Activated CD8-positive, alpha-beta memory T cell treated with anti-CD3 and anti-CD28 coated beads, Interleukin-2, amount 50 U/mL, for 4 hours (primary cell): ENCODE results near the gene BTNL2.
"Not testable (repeated sequence)": the region's sequence is repeated elsewhere in the genome, so short reads cannot be mapped to it uniquely, and the experiment has no call there.

Experiments used
- DNase-seq: peaks from one replicate; pipeline ENCODE4 v3.0.0-alpha.2; 2020

Gene BTNL2

DNA sequence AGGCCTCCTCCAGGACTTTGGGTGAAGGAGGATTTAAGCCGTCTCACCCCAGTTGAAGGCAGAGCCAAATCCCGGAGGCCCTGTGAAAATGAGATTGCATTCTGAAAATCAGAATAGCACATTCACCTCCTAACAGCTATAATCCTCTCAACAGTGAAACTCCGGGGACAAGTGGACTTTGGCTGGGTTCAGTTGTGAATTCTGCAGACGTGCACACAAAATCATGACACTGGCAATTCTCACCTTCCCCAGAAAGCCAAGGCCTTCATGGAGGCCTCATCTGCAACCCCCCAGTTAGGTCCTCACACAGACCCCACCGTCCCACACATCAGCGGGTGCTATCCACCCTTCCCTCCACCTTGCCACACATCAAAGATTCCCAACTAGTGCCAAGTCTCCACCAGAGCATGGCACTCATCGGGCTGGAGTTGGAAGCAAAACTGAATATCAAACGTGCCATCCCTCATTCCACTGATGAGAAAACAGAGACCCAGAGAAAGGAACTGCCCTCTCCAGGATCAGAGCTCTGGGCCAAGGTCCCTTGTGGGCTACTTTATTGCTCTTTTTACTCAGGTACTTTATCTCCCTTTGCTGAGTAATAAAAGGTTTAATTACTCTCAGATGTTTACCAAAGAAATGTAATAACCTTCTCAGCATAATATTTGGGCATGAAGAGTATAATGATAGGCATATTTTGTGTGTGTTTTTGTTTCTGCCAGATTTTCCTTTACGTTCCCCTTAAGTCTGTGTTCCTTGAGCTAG lies 4.8 kb upstream of the BTNL2 start:
- no peak for DNase-seq

DNA sequence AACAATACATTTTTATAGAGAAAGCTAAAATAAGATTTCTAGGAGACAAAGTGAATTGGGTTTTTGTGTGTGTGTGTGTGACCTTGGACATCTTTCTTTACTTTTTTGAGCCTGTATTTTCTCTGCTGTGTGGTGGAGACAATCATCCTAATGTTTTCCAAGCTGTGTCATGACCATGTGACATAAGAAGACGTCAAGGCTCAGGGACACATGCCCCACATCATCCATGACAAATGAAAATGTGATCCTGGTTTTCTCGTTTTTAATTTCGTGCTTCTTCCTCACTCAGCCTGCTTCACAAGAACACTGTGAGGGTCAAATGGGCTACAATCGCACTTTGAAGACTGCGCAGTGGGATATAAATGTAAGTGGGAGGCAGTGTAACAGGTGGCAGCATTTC lies 3.9 kb upstream of the BTNL2 start:
- no peak for DNase-seq

DNA sequence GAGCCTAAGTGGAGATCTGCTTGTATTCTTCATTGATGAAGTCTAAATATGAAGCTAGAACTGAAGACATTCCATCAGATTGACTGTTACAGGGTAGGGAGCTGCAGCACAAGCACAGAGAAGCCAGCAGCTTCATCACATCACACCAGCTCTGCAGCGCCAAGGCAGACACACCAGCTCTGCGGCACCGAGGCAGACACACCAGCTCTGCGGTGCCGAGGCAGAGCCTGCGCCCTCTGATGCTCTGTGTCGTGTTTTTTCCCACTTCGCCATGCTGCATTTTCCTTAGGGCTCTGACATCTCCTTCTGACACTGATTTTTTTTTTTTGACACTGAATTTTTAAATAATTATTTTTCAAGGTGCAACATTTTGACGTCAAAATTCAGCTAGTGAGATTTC lies 784 bp downstream of the BTNL2 start:
- DNase-seq, result no peak

DNA sequence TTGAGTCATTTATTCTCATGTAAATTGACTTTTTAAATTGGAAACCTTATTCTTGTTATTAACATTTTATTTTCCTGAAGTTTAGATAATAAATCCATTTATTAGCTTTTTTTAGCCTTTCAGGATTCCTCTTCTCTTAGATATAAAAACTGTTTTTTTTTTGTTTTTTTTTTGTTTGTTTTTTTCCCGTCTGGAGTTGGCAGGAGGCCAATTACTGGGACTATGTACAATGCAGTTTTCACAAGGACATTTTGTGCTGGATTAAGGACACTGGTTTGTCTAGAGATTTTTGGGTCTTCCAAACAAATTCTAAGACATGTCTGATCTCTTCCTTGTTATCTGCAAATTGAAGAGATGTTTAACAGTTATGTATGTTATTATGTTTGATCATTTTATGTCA lies 1.3 kb downstream of the BTNL2 start:
- no peak for DNase-seq

DNA sequence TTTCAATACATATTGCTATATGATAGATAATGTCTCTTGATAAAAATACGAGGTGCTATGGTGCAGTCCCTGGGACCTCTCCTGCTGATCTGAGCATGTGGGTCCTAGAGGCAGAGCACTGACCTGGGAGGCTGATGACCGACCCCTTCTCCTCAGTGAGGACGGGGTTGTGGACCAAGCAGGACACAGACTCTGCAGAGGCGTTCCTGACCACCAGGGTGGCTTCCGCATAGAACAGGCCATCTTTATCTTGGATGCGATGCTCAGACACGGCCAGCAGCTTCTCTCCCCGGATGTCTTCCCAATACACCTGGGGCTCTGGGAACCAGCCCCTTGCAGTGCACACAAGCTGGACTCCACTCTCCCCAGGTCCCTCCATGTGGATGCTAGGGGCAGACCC lies 4.2 kb downstream of the BTNL2 start:
- DNase-seq, result no peak

DNA sequence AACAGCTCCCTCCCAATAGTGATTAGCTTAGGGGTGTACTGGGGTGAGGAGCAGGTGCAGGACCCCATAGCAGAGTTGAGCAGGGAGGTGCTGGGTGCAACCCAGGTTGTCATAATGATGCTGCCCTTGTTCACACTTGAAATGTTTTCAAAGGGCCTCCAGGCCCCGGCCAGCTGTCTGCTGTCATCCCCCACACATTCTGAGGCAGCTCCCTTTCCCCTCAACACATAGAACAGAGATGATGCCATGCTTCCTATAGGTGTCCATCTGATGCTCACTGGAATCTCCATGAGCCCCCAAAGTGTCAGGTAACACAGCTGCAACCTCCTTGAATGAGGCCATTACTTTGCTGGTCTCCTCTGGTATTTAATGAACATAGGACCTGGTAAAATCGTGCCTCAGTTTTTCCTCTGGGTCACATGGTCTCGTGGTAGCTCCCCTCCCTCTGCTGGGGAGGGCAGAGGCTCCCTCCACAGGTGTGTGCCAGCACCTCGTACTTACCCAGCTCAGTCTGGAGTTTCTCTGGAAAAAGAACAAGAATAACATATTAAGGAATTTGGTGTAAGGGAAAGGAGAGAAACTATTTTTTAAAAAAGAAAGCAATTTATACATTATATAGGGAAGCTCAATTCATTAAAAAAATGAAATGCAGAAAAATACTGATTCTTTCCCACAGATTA lies 5.6 kb downstream of the BTNL2 start:
- DNase-seq, result no peak

DNA sequence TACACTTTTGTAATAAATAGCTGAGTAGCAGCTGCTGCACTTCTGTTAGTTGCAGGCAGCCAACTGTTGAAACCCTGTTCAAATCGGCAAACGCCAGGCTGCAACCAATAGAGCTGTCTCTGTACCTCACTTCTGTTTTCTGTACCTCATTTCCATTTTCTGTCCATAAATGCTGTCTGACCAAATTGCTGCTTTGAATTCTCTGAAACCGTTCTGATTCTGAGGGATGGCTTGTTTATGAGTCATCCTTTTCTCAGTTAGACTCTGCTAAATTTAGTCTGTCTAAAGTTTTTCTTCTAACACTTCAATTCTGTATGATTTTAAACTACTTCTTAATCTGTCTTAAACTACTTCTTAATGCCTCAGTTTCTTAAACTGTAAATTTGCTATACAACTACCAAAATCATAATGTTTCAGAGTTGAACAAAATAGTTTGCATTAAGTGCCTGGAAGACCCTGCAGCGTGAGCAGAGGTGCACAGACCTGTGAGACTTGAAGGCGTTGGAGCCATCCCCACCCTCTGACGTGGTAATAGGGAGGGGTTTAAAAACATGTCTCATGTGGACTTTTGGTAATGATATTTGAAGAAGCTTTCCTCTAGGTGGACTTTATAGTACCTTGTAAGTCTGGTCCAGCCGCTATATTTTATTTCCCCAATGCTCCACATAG lies 9.6 kb downstream of the BTNL2 start:
- no peak for DNase-seq

DNA sequence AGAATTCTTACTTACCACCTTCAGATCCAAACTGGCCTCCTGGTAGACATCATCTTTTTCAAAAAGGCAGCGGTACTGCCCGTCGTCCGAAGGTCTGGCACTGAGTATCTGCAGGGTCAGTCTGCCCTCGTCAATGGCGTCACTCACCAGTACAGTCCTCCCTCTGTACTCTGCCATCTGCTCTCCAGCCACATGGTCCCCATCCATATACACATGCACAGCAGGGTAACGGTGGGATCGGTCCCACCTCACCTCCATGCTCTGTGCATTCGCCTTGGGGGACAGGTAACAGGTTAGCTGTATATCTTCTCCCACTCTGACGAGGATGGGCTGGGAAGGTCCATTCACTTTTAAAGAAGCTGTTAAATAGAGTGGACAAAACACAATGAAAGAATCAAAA lies 11.0 kb downstream of the BTNL2 start:
- DNase-seq, result no peak

DNA sequence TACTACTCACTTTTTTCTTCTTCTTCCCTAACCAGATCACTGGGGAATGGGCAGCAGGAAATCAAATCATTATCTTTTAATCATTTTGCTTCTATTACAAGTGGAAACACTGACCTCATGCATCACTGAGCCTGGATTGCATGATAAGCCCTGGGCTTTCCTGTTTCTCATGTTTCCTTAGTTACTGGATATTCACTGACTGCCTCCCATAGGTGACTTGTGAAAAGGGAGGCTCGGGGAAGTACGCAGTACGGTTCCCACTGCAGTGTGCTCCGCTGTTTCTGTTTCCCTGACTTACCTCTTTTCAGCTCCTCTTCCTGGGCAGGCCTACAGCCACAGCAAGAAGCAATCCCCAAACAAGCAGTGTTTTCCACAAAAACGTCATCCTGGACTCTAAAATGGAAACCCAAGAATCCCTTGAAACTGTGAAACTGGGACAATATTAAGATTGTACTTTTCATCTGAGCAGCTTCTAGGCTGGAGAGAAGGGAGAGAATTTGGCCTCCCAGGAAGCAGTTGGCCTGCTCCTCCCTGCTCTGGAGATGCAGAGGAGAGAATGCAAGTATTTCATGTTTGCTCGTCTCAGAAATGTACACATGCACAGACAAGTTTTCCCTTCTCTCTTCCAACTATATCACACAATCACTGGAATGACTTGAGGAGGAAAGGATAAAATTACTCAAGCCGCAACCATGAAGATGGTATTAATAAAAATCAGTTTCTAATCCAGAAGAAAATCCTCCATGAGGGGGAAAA lies 13.1 kb downstream of the BTNL2 start:
- no peak for DNase-seq

DNA sequence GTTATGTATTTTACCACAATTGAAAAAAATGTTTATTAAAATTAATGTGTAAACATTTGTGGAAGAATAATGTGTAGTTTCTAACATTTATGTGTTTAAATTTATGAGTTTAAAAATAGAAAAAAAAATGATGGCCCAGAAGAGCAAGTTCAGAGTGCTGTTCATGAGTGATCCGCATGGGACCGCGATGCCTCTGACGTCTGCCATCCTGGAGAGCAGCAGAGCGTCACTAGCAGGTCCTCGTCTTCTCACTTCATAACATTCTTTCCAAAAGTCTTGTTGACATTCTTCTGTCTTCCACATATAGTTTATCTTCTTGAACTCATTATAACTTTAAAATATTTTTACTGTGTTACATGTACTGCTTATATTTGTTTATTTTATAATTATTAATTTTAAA lies 15.5 kb downstream of the BTNL2 start:
- no peak for DNase-seq

DNA sequence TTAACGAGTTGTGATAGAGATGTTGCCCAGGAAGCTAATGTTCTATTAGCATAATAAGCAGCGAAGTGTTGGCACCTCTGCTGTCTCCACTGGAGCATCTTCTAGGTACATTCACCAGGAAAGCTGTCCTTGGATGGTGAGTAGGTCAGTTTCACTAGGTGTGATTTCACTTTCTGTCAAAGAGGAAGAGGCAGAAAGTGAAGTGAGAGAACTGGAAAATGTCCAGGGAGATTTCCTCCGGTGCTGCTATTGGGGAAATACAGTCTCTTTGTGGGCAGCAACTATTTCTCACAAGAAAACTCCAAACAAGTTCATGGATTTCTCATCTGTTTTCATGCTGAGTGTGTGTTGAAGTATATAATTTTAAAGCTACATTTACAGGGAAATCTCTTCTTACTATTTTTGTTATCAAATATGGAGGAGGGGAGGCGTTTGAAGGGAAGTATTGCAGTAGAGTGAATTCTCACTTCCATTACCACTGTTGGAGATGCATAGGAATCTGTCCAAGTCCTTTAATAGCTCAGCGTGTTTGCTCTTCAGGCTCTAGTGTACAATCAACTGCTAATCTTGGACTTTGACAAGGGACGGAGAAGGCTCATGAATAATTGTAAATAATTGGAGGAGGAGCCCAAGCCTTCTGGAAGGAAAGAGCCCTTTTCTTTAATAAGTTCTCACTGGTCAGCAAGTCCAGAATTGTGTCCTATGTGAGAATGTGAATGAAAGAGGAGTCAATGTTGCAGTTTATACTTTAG lies 19.2 kb downstream of the BTNL2 start:
- no peak for DNase-seq

DNA sequence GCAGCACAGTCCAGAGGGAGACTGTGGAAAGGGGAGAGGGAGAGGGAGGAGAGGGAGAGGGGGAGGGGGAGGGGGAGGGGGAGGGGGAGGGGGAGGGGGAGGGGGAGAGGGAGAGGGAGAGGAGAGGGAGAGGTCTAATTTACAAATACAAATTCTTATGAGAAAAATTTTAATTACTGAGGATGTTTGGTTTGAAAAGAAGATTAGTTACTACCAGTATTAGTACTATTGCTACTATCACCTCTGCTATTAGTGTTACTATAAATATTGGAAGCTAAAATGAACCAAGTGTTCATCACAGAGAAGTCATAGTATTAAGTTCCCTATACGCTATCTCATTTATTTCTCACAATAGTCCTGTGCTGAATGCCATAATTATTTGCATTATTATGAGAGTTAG lies 20.9 kb downstream of the BTNL2 start:
- DNase-seq, result no peak

DNA sequence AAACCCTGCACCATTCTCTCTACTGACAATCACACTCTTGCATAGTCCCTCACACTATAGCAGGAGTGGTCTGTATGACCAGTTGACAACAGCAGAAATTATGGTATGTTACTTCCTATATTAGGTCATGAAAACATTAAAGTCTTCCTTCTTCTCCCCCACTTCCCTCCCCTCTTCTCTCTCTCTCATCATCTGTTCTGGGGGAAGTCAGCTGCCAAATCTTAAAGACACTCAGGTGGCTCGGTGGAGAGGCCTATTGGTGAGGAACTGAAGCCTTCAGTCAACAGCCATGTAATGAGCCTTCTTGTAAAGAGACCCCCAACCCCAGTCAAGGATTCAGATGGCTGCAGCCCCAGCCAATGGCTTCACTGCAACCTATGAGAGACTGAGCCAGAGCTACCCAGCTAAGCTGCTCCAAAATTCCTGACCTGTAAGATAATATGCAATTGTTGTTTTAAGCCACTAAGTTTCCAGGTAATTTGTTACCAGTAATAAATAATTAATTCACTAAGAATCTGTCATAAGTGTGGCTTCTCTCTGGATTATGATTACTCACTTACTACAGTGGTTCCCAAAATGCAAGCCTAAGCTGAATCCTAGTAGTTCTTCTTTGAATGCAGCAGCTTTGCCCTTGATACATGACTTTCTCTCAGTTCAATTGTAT lies 24.1 kb downstream of the BTNL2 start:
- DNase-seq, result no peak

DNA sequence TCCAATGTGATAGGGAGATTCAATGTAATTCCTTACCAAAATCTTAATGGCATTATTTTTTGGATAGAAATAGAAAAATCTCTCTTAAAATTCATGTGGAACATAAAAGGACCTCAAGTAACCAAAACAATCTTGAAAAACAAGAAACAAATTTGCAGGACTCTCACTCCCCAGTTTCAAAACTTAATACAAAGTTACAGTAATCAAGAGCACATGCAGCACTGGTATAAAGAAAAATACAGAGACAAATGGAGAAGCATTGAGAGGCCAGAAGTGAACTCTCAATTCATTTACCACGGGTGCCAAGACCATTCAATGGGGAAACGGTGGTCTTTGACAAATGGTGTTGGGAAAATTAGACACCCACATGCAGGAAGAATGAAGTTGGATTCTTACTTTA lies 27.4 kb downstream of the BTNL2 start:
- no peak for DNase-seq

DNA sequence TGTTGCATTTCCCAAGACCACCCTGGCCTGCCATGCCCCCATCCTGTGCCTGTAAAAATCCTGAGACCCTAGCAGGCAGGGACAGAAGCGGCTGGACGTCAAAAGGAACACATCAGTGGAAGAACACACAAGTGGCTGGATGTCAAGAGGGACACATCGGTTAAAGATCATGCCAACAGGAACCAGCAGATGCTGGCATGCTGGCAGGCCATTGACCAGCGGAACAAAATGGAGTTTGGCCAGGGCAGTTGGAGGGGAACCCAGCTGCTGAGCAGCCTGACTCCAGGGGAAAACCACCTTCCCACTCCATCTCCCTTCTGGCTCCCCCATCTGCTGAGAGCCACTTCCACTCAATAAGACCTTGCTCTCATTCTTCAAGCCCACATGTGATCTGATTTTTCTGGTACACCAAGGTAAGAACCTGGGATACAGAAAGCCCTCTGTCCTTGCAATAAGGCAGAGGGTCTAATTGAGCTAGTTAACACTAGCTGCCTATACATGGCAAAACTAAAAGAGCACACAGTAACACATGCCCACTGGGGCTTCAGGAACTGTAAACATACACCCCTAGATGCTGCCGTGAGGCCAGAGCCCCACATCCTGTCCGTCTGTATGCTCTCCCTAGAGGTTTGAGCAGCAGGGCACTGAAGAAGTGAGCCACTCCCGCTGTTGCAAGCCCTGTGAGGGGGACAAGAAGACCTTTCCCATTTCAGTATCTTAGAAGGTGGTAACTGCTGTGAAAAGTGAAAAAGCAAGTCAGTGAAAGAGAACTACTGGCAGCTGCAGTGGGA lies 31.0 kb downstream of the BTNL2 start:
- no peak for DNase-seq

DNA sequence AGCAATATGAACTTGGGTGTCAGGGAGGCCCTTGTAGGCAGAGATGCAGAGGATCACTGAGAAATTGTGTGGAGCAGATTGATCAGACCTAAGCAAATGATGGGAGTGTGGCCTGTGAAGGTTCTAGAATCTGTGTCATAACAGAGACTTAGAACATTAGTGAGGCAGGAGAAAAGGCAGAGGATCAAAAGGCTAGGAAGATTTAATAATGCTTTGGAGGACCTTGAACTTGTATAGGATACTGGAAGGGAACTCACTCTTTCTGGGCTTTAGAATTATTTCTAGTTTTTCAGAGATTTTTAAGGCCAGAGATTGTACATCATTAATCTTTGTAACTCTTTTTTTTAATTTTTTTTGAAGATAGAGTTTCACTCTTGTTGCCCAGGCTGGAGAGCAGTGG lies 35.2 kb downstream of the BTNL2 start, which contains the start of gene TSBP1:
TSS of gene TSBP1 (minus strand) at position 101 of the 400 bp plus-strand sequence. CDS start 197 bp downstream, outside the sequence.
- no peak for DNase-seq

DNA sequence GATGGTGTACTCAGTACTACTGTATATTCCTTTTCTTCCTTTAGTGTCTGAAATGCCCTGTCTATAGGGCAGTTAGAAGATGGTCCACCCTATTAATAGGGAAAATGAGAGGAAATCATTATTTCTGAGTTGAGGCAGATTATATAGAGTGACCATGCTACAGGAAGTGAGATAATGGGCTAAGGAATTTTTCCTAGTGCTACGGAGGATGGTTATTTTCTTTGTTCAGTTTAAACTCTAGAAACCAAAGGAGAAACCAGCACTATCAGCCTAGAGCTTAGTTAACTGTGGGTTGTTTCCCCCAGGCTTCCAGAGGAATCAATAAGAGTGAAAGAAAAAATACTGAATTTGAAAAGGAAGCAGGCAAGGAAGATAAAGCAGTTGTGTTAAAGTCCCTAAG lies 35.8 kb downstream of the BTNL2 start:
- DNase-seq, result no peak

DNA sequence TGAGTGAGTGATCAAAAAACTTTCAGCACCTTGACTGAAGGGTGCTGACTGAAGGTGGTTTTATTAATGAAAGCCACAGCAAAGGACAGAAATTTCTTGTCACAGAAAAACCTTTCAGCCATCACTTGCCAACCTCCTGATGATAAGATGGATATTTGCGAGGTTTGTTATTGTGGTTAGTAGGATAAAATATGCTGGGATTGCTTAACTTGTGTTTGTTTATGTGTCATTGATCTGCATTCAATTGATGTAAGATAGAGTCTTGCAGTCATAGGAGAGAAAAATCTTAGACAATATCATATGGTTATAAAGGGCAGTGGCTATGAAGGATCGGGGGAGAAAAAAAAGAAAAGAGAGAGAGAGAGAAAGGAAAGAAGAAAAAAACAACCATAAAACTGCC lies 36.5 kb downstream of the BTNL2 start:
- no peak for DNase-seq

DNA sequence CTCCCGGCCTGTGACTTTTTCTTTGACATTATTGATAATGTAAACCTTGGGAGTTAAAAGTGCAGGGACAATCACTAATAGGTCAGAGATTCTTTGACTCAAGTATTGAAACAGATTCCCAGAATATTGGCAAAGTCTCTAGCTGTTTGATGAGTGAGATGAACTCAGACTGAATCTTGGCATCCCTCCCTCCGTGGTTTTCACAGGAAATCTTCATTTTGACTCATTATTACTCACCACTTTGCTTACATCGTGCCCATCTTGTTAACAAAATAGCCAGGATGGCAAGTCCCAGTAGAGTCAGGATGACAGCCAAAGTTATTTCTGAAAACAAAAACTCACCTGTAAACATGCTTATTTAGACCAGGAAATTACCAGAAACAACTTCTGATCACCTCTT lies 37.3 kb downstream of the BTNL2 start:
- DNase-seq, result no peak

DNA sequence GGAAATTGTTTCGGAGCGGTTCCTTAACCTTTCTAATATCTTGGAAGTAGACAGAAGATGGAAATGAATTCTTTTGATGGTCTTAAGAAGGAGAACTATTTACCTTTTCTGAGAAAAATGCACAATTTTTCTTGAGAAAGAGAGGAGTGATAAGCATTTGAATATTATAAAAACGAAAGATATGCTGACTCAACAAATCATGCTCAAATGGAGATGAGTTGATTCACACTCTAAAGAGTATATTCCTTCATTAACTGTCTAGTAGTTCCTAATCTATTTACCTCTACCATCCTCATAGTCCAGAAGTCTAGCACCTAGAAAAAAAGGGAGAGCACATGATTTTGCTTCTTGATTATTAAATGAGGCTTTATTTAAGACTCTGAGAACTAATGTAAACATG lies 39.3 kb downstream of the BTNL2 start:
- no peak for DNase-seq

DNA sequence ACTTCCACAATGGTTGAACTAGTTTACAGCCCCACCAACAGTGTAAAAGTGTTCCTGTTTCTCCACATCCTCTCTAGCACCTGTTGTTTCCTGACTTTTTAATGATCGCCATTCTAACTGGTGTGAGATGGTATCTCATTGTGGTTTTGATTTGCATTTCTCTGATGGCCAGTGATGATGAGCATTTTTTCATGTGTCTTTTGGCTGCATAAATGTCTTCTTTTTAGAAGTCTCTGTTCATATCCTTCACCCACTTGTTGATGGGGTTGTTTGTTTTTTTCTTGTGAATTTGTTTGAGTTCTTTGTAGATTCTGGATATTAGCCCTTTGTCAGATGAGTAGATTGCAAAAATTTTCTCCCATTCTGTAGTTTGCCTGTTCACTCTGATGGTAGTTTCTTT lies 47.8 kb downstream of the BTNL2 start:
- DNase-seq, result not testable (repeated sequence)
